GM19324 (cell line): Measurements from ENCODE around the gene BTAF1.

Experiments
- ATAC-seq: cut with Tn5 transposase; IDR thresholded peaks from one replicate; pipeline ENCODE4 v1.9.1; 2021; ENCODE audit warnings: mild to moderate bottlenecking, moderate library complexity; ENCODE audit not compliant: unreplicated experiment, low FRiP score

The BTAF1 gene

DNA sequence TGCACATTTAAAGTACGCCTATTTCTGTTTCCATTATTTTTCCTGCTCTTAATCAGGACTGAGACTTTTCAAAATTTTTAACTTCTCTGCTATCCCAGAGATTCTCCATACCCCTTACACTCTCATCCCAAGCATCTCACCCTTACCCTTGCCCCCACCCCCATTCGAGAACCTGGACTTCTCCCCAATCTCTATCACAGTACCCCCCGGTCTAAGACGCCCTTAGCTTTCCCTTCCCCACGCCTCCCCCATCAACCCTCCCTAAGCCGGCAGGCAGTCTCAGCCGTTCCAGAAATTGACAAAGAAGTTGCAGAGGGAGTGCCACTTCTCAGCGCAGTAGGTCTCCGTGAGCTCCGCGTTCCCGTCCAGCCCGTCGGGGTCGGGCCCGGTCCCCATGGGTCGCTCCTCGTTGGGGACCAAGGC lies 15.6 kb upstream of the BTAF1 start:
- ATAC-seq: no peak

DNA sequence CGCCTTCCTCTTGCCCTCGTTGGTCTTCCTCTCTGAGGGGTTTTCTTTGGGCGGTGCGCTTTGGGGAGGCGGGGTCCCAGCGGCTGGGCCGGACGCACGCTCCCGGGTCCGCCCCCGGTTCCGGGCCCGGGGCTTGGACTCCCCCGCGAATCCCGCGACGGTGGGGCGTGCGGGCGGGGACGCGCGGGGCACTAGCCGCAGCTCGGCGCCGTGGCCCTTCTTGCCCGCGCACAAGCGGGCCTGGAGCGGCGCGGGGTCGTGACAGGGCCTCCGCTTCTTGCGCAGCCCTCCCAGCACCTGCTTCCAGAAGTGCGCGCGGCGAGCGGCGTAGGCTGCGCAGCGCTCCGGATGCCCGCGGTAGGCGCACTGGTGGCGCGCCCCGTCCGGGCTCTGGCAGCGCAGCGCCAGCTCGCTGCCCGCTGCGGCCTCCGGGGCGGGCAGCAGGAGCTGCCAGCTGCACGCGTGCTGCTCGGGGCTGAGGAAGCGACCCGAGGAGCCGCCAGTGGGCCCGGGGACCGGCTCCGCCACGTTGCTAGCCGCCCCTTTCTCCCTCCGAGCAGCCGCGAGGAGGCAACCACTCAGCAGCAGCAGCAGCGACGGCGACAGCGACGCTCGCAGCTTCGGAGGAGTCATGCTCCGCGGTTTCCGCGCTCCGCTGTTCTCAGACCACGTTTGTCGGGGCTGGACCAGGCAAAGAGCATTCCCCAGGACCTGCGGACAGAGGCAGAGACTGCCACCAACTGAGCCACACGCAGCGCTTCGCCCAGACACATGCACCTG lies 15.0 kb upstream of the BTAF1 start:
- ATAC-seq: peak; percentile 96

- no peak for ATAC-seq
Observed at GRCh38 chr10:91909117-91909677, 14.4 kb upstream of the BTAF1 start, which contains the start of gene FGFBP3. FGFBP3 (minus strand) TSS chr10:91909486; CDS start chr10:91908969, 517 bp downstream.

DNA sequence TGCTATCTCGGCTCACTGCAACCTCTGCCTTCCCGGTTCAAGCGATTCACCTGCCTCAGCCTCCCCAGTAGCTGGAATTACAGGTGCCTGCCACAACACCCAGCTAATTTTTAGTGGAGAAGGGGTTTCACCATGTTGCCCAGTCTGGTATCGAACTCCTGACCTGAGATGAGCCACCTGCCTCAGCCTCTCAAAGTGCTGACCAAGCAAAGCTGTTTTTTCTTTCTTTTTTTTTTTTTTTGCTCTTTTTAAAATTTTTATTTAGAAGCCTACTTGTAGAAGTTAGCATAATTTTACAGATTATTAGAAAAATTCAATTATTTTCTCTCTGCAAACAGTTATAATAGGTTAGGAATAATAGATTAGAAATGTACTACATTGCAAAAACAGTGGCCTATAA lies 13.1 kb upstream of the BTAF1 start:
- no peak for ATAC-seq

DNA sequence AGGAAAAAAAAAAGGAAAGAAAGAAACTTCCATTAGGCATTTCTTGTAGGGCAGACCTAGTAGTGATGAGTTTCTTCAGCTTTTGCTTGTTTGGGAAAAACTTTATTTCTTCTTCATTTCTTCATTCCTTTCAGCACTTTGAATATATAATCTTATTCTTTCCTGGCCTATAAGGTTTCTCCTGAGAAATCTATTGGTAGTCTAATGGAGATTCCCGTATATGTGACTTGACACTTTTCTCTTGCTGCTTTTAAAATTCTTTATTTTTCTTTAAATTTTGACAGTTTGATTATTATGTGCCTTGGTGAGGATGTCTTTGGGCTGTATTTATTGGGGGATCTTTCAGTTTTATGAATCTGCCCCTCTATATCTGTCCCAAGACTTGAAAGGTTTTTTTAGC lies 3.9 kb upstream of the BTAF1 start:
- no peak for ATAC-seq

- peak; percentile 31 for ATAC-seq
Observed at GRCh38 chr10:91924212-91925021, 847 bp downstream of the BTAF1 start.

DNA sequence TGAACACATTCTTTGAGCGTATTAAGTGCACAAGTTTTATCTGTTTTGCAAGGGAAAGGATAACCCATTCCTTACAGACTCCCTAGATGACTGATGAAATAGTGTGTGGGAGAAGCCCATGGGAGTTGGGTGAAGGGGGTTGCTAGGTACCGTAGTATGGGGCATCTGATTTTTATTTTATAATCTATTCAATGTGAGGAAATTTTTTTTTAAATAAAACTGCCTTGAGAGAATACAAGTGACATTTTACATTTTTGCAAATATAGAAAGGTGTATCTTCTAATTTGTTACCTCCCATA lies 1.4 kb downstream of the BTAF1 start:
- ATAC-seq: no peak

- no peak for ATAC-seq
Observed at GRCh38 chr10:91930939-91931338, 7.4 kb downstream of the BTAF1 start.

DNA sequence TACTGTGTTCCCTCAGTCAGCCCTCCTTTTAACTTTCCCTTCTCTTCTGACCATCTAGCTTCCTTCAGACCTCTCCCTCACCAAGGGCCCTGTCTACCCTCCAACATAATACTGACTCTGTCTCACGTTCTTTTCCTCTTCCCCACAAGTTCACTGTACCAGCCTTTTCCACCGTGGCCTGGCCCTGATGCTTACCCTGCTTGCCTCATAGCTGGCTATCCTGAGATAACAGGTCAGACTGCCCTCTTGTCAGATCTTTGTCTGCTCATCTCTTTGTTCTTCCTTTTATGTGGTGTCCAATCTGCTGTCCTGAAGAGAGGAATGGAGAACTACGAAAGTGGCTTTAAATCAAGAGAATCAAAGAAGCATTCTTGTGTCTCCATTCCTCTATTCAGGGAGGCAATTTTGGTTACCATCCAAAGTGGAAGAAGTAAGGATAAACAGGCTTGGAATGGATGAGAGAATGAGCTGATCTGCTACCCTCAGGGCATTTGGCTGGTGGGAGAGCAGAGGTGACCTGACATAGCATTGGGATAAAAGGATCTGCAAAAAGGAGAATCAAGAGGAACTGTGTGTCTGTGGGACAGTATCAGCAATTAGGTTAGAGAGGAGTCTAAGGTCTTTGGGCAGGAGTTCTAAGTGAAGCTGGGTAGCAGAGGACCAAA lies 8.1 kb downstream of the BTAF1 start:
- no peak for ATAC-seq

DNA sequence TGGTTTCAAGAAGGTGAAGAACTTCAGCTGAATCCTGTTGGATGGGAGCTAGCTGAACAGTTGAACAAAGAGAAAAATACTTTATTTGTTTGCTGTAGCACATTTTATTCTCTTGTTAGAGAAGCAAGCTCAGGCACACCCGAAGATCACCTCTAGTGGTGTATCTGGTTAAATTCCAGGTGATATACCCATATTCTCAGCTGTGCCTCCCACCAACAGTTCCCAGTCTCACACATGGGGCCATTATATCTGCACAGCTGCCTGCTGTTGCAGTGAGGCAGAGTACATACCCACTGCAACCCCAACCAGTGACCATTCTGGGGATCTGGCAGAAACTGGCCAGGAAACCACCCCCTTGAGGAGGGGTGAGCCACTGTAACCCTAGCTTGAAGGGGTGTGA lies 9.2 kb downstream of the BTAF1 start:
- no peak for ATAC-seq

DNA sequence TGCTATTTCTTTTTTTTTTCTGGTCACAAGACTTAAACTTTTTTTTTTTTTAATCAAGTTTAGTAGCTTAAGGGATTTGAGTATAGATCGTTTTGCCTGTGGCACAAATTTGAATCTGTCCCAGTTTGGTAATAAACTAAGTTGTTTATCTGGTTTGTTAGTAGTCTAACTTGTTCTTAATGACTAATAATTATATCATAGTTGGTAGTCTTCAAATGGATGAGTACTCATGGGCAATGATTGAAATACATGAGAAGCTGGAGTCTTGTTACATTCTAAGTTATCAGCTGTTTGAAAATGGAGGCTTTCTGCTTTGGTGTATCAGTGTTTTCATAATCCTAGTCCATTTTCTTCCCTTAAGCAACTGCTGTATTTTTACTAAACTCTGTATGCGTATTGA lies 12.3 kb downstream of the BTAF1 start:
- no peak for ATAC-seq

GRCh38 chr10:91939653-91940052 lies 16.1 kb downstream of the BTAF1 start:
- no peak for ATAC-seq

GRCh38 chr10:91941426-91941825 lies 17.9 kb downstream of the BTAF1 start:
- no peak for ATAC-seq

GRCh38 chr10:91944880-91945630 lies 21.5 kb downstream of the BTAF1 start:
- ATAC-seq: no peak

DNA sequence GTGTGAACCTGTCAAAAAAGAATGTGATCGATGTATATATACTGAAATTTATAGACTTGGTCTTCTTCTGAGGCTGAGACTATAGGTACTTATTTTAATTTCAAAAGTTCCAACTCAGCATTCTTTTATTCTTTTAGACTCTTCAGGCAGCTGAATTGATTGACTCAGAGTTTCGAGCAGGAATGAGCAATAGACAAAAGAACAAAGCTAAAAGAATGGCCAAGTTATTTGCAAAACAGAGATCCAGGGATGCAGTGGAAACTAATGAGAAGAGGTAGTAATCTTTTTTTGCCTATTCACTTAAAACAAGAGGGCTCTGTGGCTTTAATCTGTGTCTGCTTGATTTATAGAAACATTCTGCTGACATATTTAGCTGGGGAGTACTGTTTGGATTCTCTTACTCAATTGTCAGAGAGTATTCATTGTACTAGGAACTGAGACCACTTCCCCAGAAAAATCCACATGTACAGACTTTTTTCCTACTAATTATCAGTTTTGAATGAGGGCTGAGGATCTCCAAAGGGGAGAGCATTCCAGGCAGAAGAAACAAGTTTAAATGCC lies 30.1 kb downstream of the BTAF1 start:
- ATAC-seq: no peak

DNA sequence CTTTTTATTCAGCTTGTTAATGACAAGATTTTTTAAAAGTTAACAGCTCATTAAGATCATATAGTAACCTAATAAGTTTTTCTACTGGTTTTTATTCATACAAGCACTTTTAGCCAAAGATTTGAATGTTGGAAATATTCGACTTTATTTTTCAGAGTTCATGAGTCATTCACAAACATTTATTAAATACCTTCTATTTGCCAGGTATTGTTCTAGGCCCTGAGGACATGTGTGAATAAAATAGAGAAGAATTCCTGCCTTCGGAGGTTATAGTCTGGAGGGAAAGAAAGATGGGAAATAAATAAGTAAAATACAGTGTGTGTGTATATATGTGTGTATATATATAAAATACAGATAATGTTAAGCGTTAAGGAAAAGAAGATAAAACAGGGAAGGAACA lies 31.5 kb downstream of the BTAF1 start:
- no peak for ATAC-seq

DNA sequence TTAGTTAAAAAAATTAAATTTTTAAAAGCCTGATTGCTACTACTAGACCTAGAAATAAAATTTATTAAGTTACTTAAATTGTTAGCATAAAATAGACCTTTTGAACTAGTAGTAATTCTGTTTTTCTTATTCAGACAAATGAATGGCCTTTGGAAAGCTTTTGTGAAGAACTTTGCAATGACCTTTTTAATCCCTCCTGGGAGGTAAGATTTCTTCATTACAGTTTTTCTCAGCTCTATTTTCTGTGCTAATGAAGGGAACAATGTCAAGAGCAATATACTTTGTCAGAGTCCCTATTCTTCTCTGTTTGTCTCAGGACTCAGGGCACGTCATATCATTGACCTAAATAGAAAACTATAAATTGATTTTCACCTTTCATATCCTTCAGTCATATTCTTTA lies 33.5 kb downstream of the BTAF1 start:
- ATAC-seq: no peak

DNA sequence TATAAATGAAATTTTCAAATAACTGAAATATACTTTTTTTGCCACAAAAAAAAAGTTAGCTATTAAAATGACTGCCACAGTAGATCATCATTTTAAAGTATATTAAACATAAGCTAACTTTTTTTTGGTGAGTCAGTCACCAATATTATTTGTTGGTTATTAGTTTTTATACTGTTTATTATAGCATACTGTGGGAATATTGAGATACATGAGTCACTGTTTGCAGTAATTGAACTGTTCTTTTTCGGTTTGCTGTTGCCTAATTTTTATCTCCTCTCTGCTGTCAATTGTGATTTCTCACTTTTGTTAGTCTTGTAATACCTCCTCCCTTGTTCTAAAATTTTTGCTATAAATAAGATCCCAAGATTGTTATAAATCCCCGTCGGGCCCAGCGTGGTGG lies 45.7 kb downstream of the BTAF1 start:
- no peak for ATAC-seq

DNA sequence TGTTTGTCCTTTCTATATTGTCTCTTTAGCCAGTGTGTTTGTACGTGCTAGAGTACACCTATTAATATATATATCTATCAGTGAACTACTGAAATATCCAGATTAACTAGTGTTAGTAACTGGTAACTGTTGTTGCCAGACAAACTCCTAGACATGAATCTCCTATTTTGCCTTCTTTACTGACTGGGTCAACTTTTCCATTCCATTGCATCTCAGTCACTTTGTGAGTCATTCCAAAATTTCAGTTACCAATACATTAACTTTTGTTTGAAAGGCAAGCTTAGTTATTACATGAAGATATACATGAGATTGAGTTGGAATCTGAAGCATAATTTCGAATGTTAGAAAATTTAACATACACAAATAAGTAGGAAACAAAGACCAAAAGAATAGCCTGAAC lies 51.4 kb downstream of the BTAF1 start:
- ATAC-seq: no peak

DNA sequence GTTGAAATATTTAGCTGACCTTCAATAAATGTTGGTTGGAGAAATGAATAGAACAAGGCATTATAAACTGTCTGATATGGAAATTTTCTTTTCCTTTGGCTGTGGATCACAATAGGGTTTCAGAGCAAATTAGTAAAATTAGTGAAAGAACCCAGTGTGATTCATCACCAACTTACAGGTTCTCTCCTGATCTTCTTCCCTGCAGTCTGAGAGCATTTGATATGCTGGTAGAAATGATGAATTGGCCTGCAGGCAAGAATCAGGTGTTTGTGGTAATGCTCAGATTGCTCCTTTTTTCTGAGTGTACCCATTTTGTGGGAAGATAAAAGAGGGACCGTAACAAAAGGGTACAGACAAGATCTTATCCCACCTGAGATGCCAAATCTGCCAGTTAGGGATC lies 51.9 kb downstream of the BTAF1 start:
- ATAC-seq: no peak
